Esophagus muscularis mucosa (tissue), 4 donors: ENCODE measurements around the gene FGF5. TPM values are rescaled to one million over a fixed set of nuclear protein-coding genes. Genes with fewer than 3 reads are reported as not detected.
A peak's percentile ranks its signal among the peaks of the same experiment; 100 is the strongest.

Experiments
- DNase-seq: peaks from one replicate; pipeline ENCODE4 v3.0.0-alpha.2; 2017; ENCODE audit errors: extremely low spot score
- H3K27ac ChIP-seq, 4 donors: fragments of 200-600 bp; sonication (generic); replicated peaks in 1 of 4; 1 replicate in 3 of 4; 2 replicates in 1 of 4; pipeline ENCODE4 v1.5.1; 2016 to 2019; ENCODE audit warnings: mild to moderate bottlenecking in 1 of 4
- H3K27me3 ChIP-seq, 4 donors: fragments of 200-600 bp; sonication (generic); one replicate each; pipeline versions ENCODE4 v1.5.1 to v1.6.0; 2016 to 2019
- H3K36me3 ChIP-seq, 4 donors: fragments of 200-600 bp; sonication (generic); one replicate each; pipeline ENCODE4 v1.5.1; 2016 to 2019
- H3K4me1 ChIP-seq, 4 donors: fragments of 200-600 bp; sonication (generic); one replicate each; pipeline ENCODE4 v1.5.1; 2016 to 2019
- H3K4me3 ChIP-seq, 4 donors: fragments of 200-600 bp; sonication (generic); 1 replicate in 2 of 4; 2 replicates in 2 of 4; pipeline ENCODE4 v1.5.1; 2016 to 2019; ENCODE audit warnings: mild to moderate bottlenecking in 4 of 4, moderate library complexity in 1 of 4
- H3K9me3 ChIP-seq, 4 donors: fragments of 200-600 bp; sonication (generic); 1 replicate in 3 of 4; 2 replicates in 1 of 4; pipeline ENCODE4 v1.5.1; 2016 to 2019
- EP300 ChIP-seq: sonication (generic); formaldehyde crosslinking; IDR thresholded peaks from one replicate; pipeline ENCODE4 v1.6.1; 2017; ENCODE audit warnings: antibody characterized with exemption
- POLR2A ChIP-seq: fragments of 450-650 bp; IDR thresholded peaks from one replicate; pipeline ENCODE4 v1.6.1; 2017; ENCODE audit warnings: antibody characterized with exemption, moderate library complexity, mild to moderate bottlenecking, low read depth
- POLR2AphosphoS5 ChIP-seq, 2 donors: sonication (generic); formaldehyde crosslinking; IDR thresholded peaks; one replicate each; pipeline ENCODE4 v1.6.1; 2017; ENCODE audit warnings: antibody characterized with exemption in 2 of 2
- WGBS: methylation state at CpG from one replicate; pipeline ENCODE4 v1.1.5; 2018; 5-methylcytosine and 5-hydroxymethylcytosine counted together
- intact Hi-C: fragments of 100-400 bp; cut with DNase I; formaldehyde crosslinking; loops from one replicate; pipeline ENCODE4 v1.15.1; 2023
- total RNA-seq, 4 donors: library from RNA; depleted of rRNA; stranded (reverse); fragments of >200 nt; gene quantifications; one replicate each; pipeline versions ENCODE4 v1.1.0 to v1.2.1, GENCODE V29; 2016
- TF ChIP-seq, protein P1 (sequence below), 3 experiments: fragments of 200-600 bp in 2 of 3; fragments of 450-650 bp in 1 of 3; sonication (generic) in 2 of 3; IDR thresholded peaks; one replicate each; pipeline ENCODE4 v1.5.1; 2017 to 2019; ENCODE audit warnings: antibody characterized with exemption in 3 of 3, mild to moderate bottlenecking in 2 of 3, moderate library complexity in 1 of 3

FGF5 gene
- total RNA-seq, 4 donors from 2014 or later: 1.2 to 4.2 (median 2.0) TPM

DNA sequence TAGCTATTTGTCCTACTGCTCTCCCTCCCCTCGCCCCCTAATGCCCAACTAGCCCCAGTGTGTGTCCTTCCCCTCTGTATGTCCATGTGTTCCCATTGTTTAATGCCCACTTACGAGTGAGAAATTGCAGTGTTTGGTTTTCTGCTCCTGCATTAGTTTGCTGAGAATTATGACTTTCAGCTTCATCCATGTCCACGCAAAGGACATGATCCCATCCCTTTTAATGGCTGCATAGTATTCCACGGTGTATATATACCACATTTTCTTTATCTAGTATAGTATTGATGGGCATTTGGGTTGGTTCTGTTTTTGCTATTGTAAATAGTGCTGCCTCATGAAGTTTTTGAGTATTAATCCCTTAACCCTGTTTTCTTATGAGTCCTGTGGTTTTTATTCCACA lies 35.4 kb downstream of the FGF5 start:
- intact Hi-C loops: no loop called here
- Histone ChIP-seq H3K9me3 (no peaks in the 10 kb centered on the region), H3K27ac (no peak overlapping the region), H3K36me3 (no peaks in the 10 kb centered on the region), H3K27me3 (no peaks in the 10 kb centered on the region), H3K4me3 (no peak overlapping the region), H3K4me1 (peaks cover 0 to 15% (median 7%) of the 10 kb centered on the region in 4 donors)
- WGBS: 85% methylated on average over 4 of the region's 4 CpGs
- no peak for DNase-seq
- TF ChIP-seq POLR2AphosphoS5 (IDR thresholded peaks at IDR 0.05) (no peak), EP300 (no peak), POLR2A (no peak)
- TF ChIP-seq, protein P1, sequence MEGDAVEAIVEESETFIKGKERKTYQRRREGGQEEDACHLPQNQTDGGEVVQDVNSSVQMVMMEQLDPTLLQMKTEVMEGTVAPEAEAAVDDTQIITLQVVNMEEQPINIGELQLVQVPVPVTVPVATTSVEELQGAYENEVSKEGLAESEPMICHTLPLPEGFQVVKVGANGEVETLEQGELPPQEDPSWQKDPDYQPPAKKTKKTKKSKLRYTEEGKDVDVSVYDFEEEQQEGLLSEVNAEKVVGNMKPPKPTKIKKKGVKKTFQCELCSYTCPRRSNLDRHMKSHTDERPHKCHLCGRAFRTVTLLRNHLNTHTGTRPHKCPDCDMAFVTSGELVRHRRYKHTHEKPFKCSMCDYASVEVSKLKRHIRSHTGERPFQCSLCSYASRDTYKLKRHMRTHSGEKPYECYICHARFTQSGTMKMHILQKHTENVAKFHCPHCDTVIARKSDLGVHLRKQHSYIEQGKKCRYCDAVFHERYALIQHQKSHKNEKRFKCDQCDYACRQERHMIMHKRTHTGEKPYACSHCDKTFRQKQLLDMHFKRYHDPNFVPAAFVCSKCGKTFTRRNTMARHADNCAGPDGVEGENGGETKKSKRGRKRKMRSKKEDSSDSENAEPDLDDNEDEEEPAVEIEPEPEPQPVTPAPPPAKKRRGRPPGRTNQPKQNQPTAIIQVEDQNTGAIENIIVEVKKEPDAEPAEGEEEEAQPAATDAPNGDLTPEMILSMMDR (IDR thresholded peaks at IDR 0.05): no peak

DNA sequence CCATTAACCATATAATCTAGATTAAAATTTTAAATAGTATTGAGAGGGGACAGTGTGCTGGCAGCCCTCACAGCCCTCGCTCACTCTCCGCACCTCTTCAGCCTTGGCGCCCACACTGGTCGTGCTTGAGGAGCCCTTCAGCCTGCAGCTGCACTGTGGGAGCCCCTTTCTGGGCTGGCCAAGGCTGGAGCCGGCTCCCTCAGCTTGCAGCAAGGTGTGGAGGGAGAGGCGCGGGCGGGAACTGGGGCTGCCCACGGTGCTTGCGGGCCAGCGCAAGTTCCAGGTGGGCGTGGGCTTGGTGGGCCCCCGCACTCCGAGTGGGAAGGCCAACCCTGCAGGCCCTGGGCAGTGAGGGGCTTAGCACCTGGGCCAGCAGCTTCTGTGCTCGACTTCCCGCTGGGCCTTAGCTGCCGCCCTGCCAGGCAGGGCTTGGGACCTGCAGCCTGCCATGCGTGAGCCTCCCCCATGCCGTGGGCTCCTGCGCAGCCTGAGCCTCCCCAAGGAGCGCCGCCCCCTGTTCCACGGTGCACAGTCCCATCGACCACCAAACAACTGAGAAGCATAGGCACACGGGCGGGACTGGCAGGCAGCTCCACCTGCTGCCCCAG lies 36.3 kb downstream of the FGF5 start:
- H3K4me3 ChIP-seq: no peak overlapping the region
- H3K36me3 ChIP-seq: no peaks in the 10 kb centered on the region
- peaks cover 0 to 18% (median 14%) of the 10 kb centered on the region in 4 donors for H3K4me1 ChIP-seq
- 96% methylated on average over 20 of the region's 26 CpGs for WGBS
- no peaks in the 10 kb centered on the region for H3K9me3 ChIP-seq
- intact Hi-C loops: no loop called here
- DNase-seq: no peak
- TF ChIP-seq POLR2A (no peak), EP300 (no peak), POLR2AphosphoS5 (IDR thresholded peaks at IDR 0.05) (no peak)
- TF ChIP-seq, protein P1 (IDR thresholded peaks at IDR 0.05): no peak
- no peaks in the 10 kb centered on the region for H3K27me3 ChIP-seq
- H3K27ac ChIP-seq: no peak overlapping the region

DNA sequence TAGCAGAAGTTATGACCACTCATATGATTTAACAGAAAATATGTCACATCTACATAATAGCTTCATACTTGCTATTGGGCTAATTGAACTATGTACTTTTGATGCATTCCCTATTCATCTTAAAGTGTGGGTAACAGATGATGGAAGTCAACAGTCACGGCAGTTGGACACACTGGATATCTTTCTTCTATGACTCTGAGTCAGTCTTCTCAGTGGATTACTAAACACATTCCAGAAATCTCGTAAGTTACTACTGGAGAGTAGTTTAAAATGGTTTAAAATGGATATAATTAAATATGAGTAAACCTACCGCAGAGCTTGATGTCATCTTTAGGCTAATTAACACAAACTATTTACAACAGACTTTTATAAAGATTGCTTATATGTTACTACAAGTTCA lies 39.0 kb downstream of the FGF5 start:
- 69% methylated on average over 3 of the region's 3 CpGs for WGBS
- intact Hi-C loops: no loop called here
- Histone ChIP-seq H3K27me3 (no peaks in the 10 kb centered on the region), H3K4me1 (peaks cover 0 to 26% (median 15%) of the 10 kb centered on the region in 4 donors), H3K27ac (no peak overlapping the region), H3K9me3 (no peaks in the 10 kb centered on the region), H3K4me3 (no peak overlapping the region), H3K36me3 (no peaks in the 10 kb centered on the region)
- no peak for DNase-seq
- TF ChIP-seq POLR2A: no peak

DNA sequence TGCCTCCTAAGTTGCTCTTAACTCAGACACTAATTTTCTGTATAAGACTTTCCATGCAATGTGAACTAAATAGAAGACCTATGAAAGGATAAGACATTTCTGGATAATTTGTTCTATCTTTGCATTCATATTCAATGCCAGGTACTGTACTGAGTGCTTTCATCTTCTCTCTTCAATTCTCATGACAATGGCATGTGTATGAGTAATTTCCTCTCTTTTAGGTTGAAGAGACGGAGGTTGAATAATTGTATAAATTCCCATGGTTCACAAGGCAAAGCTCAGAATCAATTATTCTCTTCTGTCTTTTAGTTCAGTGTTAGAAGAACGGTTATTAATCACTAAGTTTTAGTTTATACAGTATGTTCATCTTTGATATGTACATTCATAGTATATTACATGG lies 39.8 kb downstream of the FGF5 start:
- no peaks in the 10 kb centered on the region for H3K27me3 ChIP-seq
- no peaks in the 10 kb centered on the region for H3K36me3 ChIP-seq
- DNase-seq: no peak
- peaks cover 0 to 26% (median 15%) of the 10 kb centered on the region in 4 donors for H3K4me1 ChIP-seq
- no peak overlapping the region for H3K4me3 ChIP-seq
- 70% methylated on average over 2 of the region's 2 CpGs for WGBS
- peak overlapping the region in 3 of 4 donors; percentile 20 to 76 (median 59) for H3K27ac ChIP-seq
- TF ChIP-seq, protein P1 (IDR thresholded peaks at IDR 0.05): no peak
- no peaks in the 10 kb centered on the region for H3K9me3 ChIP-seq
- intact Hi-C loops: no loop called here

DNA sequence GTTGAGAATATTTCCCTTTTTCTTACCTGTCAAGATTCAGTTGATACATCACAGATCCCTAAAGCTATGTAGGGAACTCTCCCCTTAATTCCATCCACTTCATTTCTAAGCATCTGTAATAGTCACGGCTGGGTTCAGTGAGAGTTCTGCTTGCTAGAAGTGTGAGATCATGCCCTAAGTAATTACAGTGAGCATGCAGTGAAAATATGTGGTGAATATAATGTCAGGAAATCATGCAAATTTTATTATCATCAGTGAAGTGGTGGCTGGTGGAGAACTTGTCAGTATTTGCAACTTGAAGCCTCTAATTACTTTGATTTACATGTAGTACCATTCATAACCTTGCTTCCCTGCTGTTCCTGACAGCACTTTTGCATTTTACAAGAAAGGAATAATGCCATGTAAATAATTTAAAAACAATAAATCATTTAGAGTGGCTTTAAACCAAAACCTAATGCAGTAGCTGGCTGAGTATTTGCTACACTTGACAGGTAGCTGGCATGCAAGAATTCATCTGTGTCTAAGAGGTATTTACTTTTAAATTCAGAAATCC lies 40.8 kb downstream of the FGF5 start:
- Histone ChIP-seq H3K27ac (peak overlapping the region; percentile 47 to 76 (median 65)), H3K27me3 (no peaks in the 10 kb centered on the region), H3K9me3 (no peaks in the 10 kb centered on the region), H3K4me3 (peak overlapping the region; percentile 13 to 42 (median 28)), H3K36me3 (no peaks in the 10 kb centered on the region), H3K4me1 (peaks cover 0 to 26% (median 15%) of the 10 kb centered on the region in 4 donors)
- WGBS: 35% methylated on average over 1 of the region's 1 CpG
- intact Hi-C loops: no loop called here
- no peak for DNase-seq
- TF ChIP-seq, protein P1 (IDR thresholded peaks at IDR 0.05): no peak
- no peak for TF ChIP-seq POLR2A
- no peak for TF ChIP-seq EP300
- TF ChIP-seq POLR2AphosphoS5 (IDR thresholded peaks at IDR 0.05): peak in 1 of 2 donors; percentile 24
